Measurements from ENCODE around the gene EMCN.

DNA sequence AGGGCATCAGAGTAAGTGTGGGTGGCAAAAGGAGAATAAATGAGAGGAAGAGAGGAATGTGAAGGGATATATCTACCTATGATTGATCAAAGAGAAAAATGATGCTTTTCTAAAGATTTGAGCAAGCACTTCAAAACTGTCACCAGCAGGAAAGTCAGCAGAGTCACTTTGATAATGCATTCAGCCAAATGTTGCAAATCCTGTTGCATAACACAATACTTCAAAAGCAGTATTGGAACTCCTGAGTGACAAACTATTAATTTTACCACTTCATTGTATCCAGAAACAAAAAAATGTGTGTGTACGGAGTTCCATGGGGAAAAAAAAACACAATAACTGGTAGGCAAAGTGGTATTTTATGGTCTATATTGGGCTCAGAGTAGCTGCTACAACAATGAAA, 160.3 kb downstream of the EMCN start:
- no peak for TF ChIP-seq CTCF (IDR thresholded peaks at IDR 0.05)
- TF ChIP-seq POLR2A (IDR thresholded peaks at IDR 0.05), result no peak

Data from tibial nerve (tissue), 3 donors.